ENCODE measurements around the gene SMCO4.

DNA sequence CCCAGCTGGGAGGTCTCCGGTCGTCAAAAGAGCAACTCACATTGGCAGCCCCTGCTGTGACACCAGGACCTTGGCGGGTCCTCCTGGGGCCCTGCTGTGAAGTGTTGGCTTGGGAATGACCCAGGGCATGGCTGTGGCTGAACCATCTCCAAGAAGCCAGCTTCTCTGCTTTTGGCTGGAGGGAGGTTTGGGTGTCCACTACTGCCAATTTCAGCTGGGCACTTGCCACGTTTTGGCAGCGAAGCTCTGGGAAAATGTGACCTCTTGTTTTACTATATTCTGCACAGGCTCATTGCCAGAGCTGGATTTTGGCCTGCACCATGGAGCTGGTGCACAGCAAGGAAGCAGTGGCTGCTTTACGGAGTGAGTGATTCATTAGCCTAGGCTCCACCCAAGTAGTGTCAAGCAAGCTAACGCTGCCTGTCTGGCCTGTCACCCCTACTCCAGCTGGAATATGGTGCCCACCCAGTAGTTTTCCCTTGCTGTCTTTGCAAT lies 24.3 kb upstream of the SMCO4 start:
- TF ChIP-seq, protein P1, sequence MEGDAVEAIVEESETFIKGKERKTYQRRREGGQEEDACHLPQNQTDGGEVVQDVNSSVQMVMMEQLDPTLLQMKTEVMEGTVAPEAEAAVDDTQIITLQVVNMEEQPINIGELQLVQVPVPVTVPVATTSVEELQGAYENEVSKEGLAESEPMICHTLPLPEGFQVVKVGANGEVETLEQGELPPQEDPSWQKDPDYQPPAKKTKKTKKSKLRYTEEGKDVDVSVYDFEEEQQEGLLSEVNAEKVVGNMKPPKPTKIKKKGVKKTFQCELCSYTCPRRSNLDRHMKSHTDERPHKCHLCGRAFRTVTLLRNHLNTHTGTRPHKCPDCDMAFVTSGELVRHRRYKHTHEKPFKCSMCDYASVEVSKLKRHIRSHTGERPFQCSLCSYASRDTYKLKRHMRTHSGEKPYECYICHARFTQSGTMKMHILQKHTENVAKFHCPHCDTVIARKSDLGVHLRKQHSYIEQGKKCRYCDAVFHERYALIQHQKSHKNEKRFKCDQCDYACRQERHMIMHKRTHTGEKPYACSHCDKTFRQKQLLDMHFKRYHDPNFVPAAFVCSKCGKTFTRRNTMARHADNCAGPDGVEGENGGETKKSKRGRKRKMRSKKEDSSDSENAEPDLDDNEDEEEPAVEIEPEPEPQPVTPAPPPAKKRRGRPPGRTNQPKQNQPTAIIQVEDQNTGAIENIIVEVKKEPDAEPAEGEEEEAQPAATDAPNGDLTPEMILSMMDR (IDR thresholded peaks at IDR 0.05) = no peak
- no peak for TF ChIP-seq ZFX (IDR thresholded peaks at IDR 0.05; ENCODE audit: borderline replicate concordance)

All from 22Rv1 (cell line).